H4 (cell line): ENCODE data around the gene TMEM233. TPM values are rescaled to one million over a fixed set of nuclear protein-coding genes. Genes with fewer than 3 reads are reported as not detected.
"Not testable (repeated sequence)": the region's sequence is repeated elsewhere in the genome, so short reads cannot be mapped to it uniquely, and the experiment has no call there.

ENCODE experiments used
- DNase-seq: peaks from one replicate; pipeline ENCODE4 v3.0.0-alpha.2; 2015; ENCODE audit warnings: low spot score
- total RNA-seq: library from RNA; depleted of rRNA; stranded (reverse); fragments of >200 nt; shearing (Covaris generic); gene quantifications from 2 replicates; pipeline ENCODE4 v1.2.3, GENCODE V29; 2014

Gene TMEM233
- total RNA-seq, 1 experiment from 2014 or later = 0.31 TPM

GRCh38 chr12:119658166-119658565, 64.6 kb downstream of the TMEM233 start:
- not testable (repeated sequence) for DNase-seq

GRCh38 chr12:119659289-119659897, 65.8 kb downstream of the TMEM233 start:
- no peak for DNase-seq

GRCh38 chr12:119660076-119660475, 66.5 kb downstream of the TMEM233 start:
- DNase-seq = no peak

GRCh38 chr12:119661882-119662281, 68.3 kb downstream of the TMEM233 start:
- DNase-seq = no peak

- DNase-seq = no peak
Measured at GRCh38 chr12:119664642-119665041, 71.1 kb downstream of the TMEM233 start.

GRCh38 chr12:119665164-119665929, 71.8 kb downstream of the TMEM233 start:
- no peak for DNase-seq

GRCh38 chr12:119666226-119666795, 72.7 kb downstream of the TMEM233 start:
- no peak for DNase-seq

- no peak for DNase-seq
Measured at GRCh38 chr12:119666900-119667576, 73.5 kb downstream of the TMEM233 start.

GRCh38 chr12:119667577-119668323, 74.2 kb downstream of the TMEM233 start, which contains the start of gene PRKAB1:
Gene PRKAB1, plus strand, starts transcription at chr12:119668133. Its CDS starts 112 bp downstream, at chr12:119668245.
- peak; percentile 97 for DNase-seq

- DNase-seq = no peak
Measured at GRCh38 chr12:119668324-119668841, 74.8 kb downstream of the TMEM233 start.

- DNase-seq = no peak
Measured at GRCh38 chr12:119669744-119670472, 76.3 kb downstream of the TMEM233 start.

GRCh38 chr12:119671070-119671469, 77.5 kb downstream of the TMEM233 start:
- DNase-seq = no peak

GRCh38 chr12:119672194-119672593, 78.6 kb downstream of the TMEM233 start:
- no peak for DNase-seq

GRCh38 chr12:119673634-119674033, 80.1 kb downstream of the TMEM233 start:
- DNase-seq = no peak

- no peak for DNase-seq
Measured at GRCh38 chr12:119674560-119674959, 81.0 kb downstream of the TMEM233 start.

GRCh38 chr12:119676022-119676421, 82.4 kb downstream of the TMEM233 start:
- DNase-seq = no peak

- DNase-seq = no peak
Measured at GRCh38 chr12:119676573-119676972, 83.0 kb downstream of the TMEM233 start.

GRCh38 chr12:119678459-119678858, 84.9 kb downstream of the TMEM233 start:
- no peak for DNase-seq

- no peak for DNase-seq
Measured at GRCh38 chr12:119679081-119679480, 85.5 kb downstream of the TMEM233 start.

GRCh38 chr12:119679490-119679889, 85.9 kb downstream of the TMEM233 start:
- DNase-seq = no peak

- DNase-seq = no peak
Measured at GRCh38 chr12:119681111-119681510, 87.5 kb downstream of the TMEM233 start.
